Right lobe of liver (tissue), 4 donors: Measurements from ENCODE around the gene DPP6.

Experiments
- POLR2A ChIP-seq: fragments of 450-650 bp; IDR thresholded peaks from one replicate; pipeline ENCODE4 v1.6.1; 2017; ENCODE audit warnings: antibody characterized with exemption, mild to moderate bottlenecking
- TF ChIP-seq, protein P1 (sequence below), 4 donors: fragments of 200-600 bp in 3 of 4; fragments of 450-650 bp in 1 of 4; IDR thresholded peaks; one replicate each; pipeline versions ENCODE4 v1.5.1 to v1.8.0; 2016 to 2022; ENCODE audit warnings: antibody characterized with exemption in 4 of 4, mild to moderate bottlenecking in 2 of 4
- donor health status: DM: no; HTN: no; CAD: no.
- donor health status: DM: no; HTN: no; CAD: no.
- donor health status: DM: no; HTN: yes; CAD: no.

DNA sequence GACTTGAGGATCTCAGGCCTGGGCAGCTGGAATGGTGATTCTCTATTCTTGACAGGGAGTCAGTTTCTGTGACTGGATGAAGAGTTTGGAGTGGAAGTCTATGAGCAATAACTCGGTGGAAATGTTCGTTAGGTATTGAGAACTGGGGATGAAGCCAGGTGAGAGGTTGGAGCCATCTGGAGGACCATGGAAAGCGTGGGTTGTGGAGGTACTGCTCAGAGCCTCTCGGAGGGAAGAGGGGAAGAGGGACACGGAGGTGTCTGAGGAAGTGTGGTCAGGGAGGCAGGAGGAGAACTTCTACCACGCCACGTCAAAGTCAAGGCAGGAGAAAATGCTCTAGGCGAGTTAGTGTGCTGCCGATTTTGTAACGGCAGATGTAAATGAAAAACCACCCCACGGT is 430.7 kb downstream of the DPP6 start:
- TF ChIP-seq POLR2A: no peak
- TF ChIP-seq, protein P1, sequence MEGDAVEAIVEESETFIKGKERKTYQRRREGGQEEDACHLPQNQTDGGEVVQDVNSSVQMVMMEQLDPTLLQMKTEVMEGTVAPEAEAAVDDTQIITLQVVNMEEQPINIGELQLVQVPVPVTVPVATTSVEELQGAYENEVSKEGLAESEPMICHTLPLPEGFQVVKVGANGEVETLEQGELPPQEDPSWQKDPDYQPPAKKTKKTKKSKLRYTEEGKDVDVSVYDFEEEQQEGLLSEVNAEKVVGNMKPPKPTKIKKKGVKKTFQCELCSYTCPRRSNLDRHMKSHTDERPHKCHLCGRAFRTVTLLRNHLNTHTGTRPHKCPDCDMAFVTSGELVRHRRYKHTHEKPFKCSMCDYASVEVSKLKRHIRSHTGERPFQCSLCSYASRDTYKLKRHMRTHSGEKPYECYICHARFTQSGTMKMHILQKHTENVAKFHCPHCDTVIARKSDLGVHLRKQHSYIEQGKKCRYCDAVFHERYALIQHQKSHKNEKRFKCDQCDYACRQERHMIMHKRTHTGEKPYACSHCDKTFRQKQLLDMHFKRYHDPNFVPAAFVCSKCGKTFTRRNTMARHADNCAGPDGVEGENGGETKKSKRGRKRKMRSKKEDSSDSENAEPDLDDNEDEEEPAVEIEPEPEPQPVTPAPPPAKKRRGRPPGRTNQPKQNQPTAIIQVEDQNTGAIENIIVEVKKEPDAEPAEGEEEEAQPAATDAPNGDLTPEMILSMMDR (IDR thresholded peaks at IDR 0.05): no peak
